Liver (tissue), 9 donors: ENCODE data around the gene CALML3. TPM values are rescaled to one million over a fixed set of nuclear protein-coding genes. Genes with fewer than 3 reads are reported as not detected.

ENCODE experiments used
- DNase-seq: peaks from one replicate; pipeline ENCODE4 v3.0.0-alpha.2; 2017; ENCODE audit warnings: low spot score
- H3K27ac ChIP-seq, 2 donors: one replicate each; pipeline ENCODE4 v1.7.0; 2013; ENCODE audit warnings: inconsistent platforms in 2 of 2, low read length in 2 of 2, control low read depth in 1 of 2, low read depth in 1 of 2, mild to moderate bottlenecking in 1 of 2
- H3K27me3 ChIP-seq, 4 donors: one replicate each; pipeline versions ENCODE4 v1.6.1 to v1.7.0; 2013; ENCODE audit warnings: low read length in 3 of 4, inconsistent platforms in 1 of 4, mild to moderate bottlenecking in 1 of 4, moderate library complexity in 1 of 4; ENCODE audit not compliant: control insufficient read depth in 4 of 4, insufficient read depth in 4 of 4
- H3K36me3 ChIP-seq, 4 donors: one replicate each; pipeline versions ENCODE4 v1.6.1 to v1.7.0; 2013; ENCODE audit warnings: low read length in 3 of 4, mild to moderate bottlenecking in 3 of 4, low read depth in 1 of 4, moderate library complexity in 1 of 4; ENCODE audit not compliant: control insufficient read depth in 4 of 4, insufficient read depth in 3 of 4
- H3K4me1 ChIP-seq, 4 donors: one replicate each; pipeline versions ENCODE4 v1.6.1 to v1.7.0; 2013; ENCODE audit warnings: low read length in 3 of 4, mild to moderate bottlenecking in 3 of 4, moderate library complexity in 1 of 4; ENCODE audit not compliant: control insufficient read depth in 4 of 4, insufficient read depth in 4 of 4
- H3K4me3 ChIP-seq, 3 donors: one replicate each; pipeline versions ENCODE4 v1.6.1 to v1.7.0; 2013; ENCODE audit warnings: low read length in 3 of 3, control low read depth in 1 of 3, low read depth in 1 of 3, mild to moderate bottlenecking in 1 of 3
- H3K9ac ChIP-seq, 2 donors: one replicate each; pipeline ENCODE4 v1.7.0; 2013; ENCODE audit warnings: low read length in 2 of 2, mild to moderate bottlenecking in 2 of 2, moderate library complexity in 2 of 2, control low read depth in 1 of 2, low read depth in 1 of 2
- H3K9me3 ChIP-seq, 4 donors: one replicate each; pipeline versions ENCODE4 v1.6.1 to v1.7.0; 2013; ENCODE audit warnings: low read length in 3 of 4; ENCODE audit not compliant: control insufficient read depth in 4 of 4
- FOXA1 ChIP-seq: IDR thresholded peaks from 2 replicates; pipeline ENCODE4 v1.6.1; 2016; ENCODE audit warnings: antibody characterized with exemption
- FOXA2 ChIP-seq: IDR thresholded peaks from 2 replicates; pipeline ENCODE4 v1.6.1; 2016; ENCODE audit warnings: antibody characterized with exemption
- HNF4A ChIP-seq, 2 donors: conservative IDR thresholded peaks; 2 replicates each; pipeline ENCODE4 v1.6.1; 2016; ENCODE audit warnings: antibody characterized with exemption in 2 of 2, mild to moderate bottlenecking in 2 of 2
- HNF4G ChIP-seq: IDR thresholded peaks from 2 replicates; pipeline ENCODE4 v1.6.1; 2016; ENCODE audit warnings: antibody characterized with exemption
- JUND ChIP-seq, 2 donors: IDR thresholded peaks; 2 replicates each; pipeline ENCODE4 v1.6.1; 2016; ENCODE audit warnings: antibody characterized with exemption in 2 of 2
- RAD21 ChIP-seq, 2 donors: IDR thresholded peaks; 2 replicates each; pipeline ENCODE4 v1.6.1; 2016; ENCODE audit warnings: antibody characterized with exemption in 2 of 2, mild to moderate bottlenecking in 2 of 2
- RXRA ChIP-seq, 2 donors: IDR thresholded peaks; 2 replicates each; pipeline ENCODE4 v1.6.1; 2017 to 2018; ENCODE audit warnings: antibody characterized with exemption in 2 of 2, mild to moderate bottlenecking in 1 of 2
- SP1 ChIP-seq: IDR thresholded peaks from 2 replicates; pipeline ENCODE4 v1.6.1; 2018; ENCODE audit warnings: antibody characterized with exemption, mild to moderate bottlenecking
- TAF1 ChIP-seq: conservative IDR thresholded peaks from 2 replicates; pipeline ENCODE4 v1.6.1; 2016; ENCODE audit warnings: antibody characterized with exemption, mild to moderate bottlenecking
- YY1 ChIP-seq: IDR thresholded peaks from 2 replicates; pipeline ENCODE4 v1.6.1; 2016; ENCODE audit warnings: antibody characterized with exemption, mild to moderate bottlenecking
- WGBS: extraction: QIAGEN DNeasy Blood & Tissue Kit; methylation state at CpG from one replicate; pipeline ENCODE4 v1.1.7; 2013; 5-methylcytosine and 5-hydroxymethylcytosine counted together
- polyA plus RNA-seq, 2 donors: library from polyadenylated mRNA; stranded (reverse) in 1 of 2; unstranded in 1 of 2; fragments of 200-250 nt in 1 of 2; fragments of >200 nt in 1 of 2; fragmentation: Nextera tagmentation in 1 of 2; extraction: Ambion mirVana in 1 of 2; gene quantifications; one replicate each; pipeline versions ENCODE4 v1.2.1 to v1.2.3, GENCODE V29; 2013 to 2015
- total RNA-seq, 2 donors: library from RNA; depleted of rRNA; stranded (reverse); fragments of >200 nt; gene quantifications; one replicate each; pipeline ENCODE4 v1.2.3, GENCODE V29; 2014
- TF ChIP-seq, protein P1 (sequence below): IDR thresholded peaks from 2 replicates; pipeline ENCODE4 v1.6.1; 2016; ENCODE audit warnings: antibody characterized with exemption
- TF ChIP-seq, protein P2 (sequence below): IDR thresholded peaks from 2 replicates; pipeline ENCODE4 v1.6.1; 2016; ENCODE audit warnings: antibody characterized with exemption
- donor health status: healthy.
- donor health status: healthy.
- donor health status: healthy.
- donor health status: healthy.
- donor health status: healthy.

CALML3 gene
- total and polyA plus RNA-seq, 4 donors: not detected

DNA sequence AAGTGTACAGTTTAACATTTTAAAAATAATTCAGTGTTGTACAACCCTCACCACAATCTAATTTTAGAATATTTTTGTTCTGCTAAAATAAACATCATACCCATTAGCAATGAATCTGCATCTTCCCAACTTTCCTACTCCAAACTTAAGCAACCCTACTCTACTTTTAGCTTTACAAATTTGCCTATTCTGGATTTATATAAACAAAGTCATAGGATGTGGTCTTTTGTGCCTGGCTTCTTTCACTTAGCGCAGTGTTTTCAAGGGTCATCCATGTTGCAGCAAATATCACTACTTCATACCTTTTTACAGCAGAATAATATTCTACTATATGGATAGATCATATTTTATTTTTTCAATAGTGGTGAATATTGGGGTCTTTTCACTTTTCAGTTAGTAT lies 18.9 kb downstream of the CALML3 start:
- WGBS: 98% methylated on average over 1 of the region's 1 CpG
- Histone ChIP-seq H3K9ac (no peak overlapping the region), H3K9me3 (no peaks in the 10 kb centered on the region), H3K27ac (no peak overlapping the region), H3K36me3 (no peaks in the 10 kb centered on the region), H3K27me3 (no peaks in the 10 kb centered on the region), H3K4me1 (peaks cover 3 to 38% (median 27%) of the 10 kb centered on the region in 4 donors), H3K4me3 (no peak overlapping the region)
- no peak for DNase-seq
- no peak for TF ChIP-seq JUND (IDR thresholded peaks at IDR 0.05)
- TF ChIP-seq FOXA2: no peak
- no peak for TF ChIP-seq TAF1
- TF ChIP-seq, protein P1, sequence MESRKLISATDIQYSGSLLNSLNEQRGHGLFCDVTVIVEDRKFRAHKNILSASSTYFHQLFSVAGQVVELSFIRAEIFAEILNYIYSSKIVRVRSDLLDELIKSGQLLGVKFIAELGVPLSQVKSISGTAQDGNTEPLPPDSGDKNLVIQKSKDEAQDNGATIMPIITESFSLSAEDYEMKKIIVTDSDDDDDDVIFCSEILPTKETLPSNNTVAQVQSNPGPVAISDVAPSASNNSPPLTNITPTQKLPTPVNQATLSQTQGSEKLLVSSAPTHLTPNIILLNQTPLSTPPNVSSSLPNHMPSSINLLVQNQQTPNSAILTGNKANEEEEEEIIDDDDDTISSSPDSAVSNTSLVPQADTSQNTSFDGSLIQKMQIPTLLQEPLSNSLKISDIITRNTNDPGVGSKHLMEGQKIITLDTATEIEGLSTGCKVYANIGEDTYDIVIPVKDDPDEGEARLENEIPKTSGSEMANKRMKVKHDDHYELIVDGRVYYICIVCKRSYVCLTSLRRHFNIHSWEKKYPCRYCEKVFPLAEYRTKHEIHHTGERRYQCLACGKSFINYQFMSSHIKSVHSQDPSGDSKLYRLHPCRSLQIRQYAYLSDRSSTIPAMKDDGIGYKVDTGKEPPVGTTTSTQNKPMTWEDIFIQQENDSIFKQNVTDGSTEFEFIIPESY: no peak
- no peak for TF ChIP-seq HNF4G
- no peak for TF ChIP-seq YY1

DNA sequence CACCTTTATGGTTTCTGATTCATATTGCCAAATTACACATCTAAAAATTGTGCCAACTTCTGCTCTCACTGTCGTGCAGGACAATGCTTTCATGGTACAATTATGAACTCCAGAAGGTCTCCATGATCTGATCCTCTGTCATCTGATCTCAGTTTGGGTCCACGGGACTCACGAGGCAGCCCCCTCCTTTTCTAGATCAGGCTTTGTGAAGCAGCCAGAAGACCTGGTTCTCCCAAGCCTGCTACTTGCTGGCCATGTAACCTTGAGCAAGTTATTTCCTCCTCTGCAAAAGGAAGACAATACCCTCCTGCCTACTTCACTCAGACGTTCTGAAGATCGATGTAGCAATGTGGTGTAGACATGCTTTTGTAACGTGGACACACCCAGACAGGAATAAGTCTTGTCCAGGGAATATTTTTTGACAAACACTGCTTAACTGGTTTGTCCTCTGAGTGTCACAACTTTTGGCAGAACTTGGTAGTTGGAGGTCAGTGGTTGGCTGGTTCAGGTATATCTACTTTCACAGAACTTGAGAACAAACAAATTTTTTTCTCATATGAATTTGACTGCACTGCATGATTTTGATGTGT lies 19.6 kb downstream of the CALML3 start:
- H3K27ac ChIP-seq: peak overlapping the region; percentile 3 to 53
- no peak for DNase-seq
- no peaks in the 10 kb centered on the region for H3K36me3 ChIP-seq
- peaks cover 3 to 44% (median 29%) of the 10 kb centered on the region in 4 donors for H3K4me1 ChIP-seq
- no peak overlapping the region for H3K4me3 ChIP-seq
- H3K27me3 ChIP-seq: no peaks in the 10 kb centered on the region
- H3K9ac ChIP-seq: no peak overlapping the region
- H3K9me3 ChIP-seq: no peaks in the 10 kb centered on the region
- WGBS: 32% methylated on average over 6 of the region's 6 CpGs
- TF ChIP-seq, protein P2, sequence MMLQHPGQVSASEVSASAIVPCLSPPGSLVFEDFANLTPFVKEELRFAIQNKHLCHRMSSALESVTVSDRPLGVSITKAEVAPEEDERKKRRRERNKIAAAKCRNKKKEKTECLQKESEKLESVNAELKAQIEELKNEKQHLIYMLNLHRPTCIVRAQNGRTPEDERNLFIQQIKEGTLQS: no peak
- TF ChIP-seq JUND (IDR thresholded peaks at IDR 0.05) (no peak), RAD21 (IDR thresholded peaks at IDR 0.05) (peak in 1 of 2 donors; percentile 16), TAF1 (no peak), FOXA1 (no peak), RXRA (IDR thresholded peaks at IDR 0.05) (peak in 1 of 2 donors; percentile 46), HNF4A (conservative IDR thresholded peaks at IDR 0.05) (peak; percentile 22 to 43)
- TF ChIP-seq, protein P1: no peak

DNA sequence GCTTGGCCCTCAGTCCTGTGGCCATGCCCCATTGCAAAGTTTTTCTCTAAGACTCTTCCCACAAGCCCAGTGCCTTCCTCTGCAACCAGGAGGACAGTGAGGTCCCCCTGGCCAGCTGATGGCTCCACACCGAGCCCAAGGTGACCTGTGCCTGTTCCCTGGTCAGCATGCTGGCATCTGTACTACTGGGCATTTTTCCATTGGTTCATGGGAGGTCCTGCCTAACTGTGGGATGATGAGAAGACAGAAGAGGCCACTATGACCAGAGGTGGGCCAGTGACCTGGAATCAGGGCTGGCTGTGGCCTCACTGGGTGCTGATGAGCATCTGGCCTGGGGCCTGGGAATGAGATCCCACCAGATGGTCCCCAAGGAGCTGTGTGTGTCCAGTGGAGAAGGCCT lies 20.2 kb downstream of the CALML3 start:
- Histone ChIP-seq H3K4me1 (peaks cover 3 to 44% (median 29%) of the 10 kb centered on the region in 4 donors), H3K36me3 (no peaks in the 10 kb centered on the region), H3K9ac (no peak overlapping the region), H3K9me3 (no peaks in the 10 kb centered on the region), H3K4me3 (no peak overlapping the region), H3K27me3 (no peaks in the 10 kb centered on the region), H3K27ac (peak overlapping the region; percentile 3 to 53)
- 40% methylated on average over 1 of the region's 1 CpG for WGBS
- DNase-seq: no peak
- TF ChIP-seq SP1 (no peak), RXRA (IDR thresholded peaks at IDR 0.05) (no peak)
